IPS-15b (cell line): ENCODE data around the gene NEGR1.

Experiments used
- H3K27me3 ChIP-seq: one replicate; pipeline ENCODE4 v1.6.1; 2013; ENCODE audit warnings: low read length; ENCODE audit not compliant: control insufficient read depth, insufficient read depth
- H3K36me3 ChIP-seq: one replicate; pipeline ENCODE4 v1.6.1; 2013; ENCODE audit warnings: low read length; ENCODE audit not compliant: control insufficient read depth, insufficient read depth
- H3K4me1 ChIP-seq: one replicate; pipeline ENCODE4 v1.6.1; 2013; ENCODE audit warnings: mild to moderate bottlenecking, low read length; ENCODE audit not compliant: control insufficient read depth, insufficient read depth
- H3K4me3 ChIP-seq: one replicate; pipeline ENCODE4 v1.5.1; 2013; ENCODE audit warnings: low read depth, low read length
- H3K9ac ChIP-seq: one replicate; pipeline ENCODE4 v1.6.1; 2013; ENCODE audit warnings: low read depth, mild to moderate bottlenecking, low read length
- H3K9me3 ChIP-seq: one replicate; pipeline ENCODE4 v1.6.1; 2013; ENCODE audit warnings: mild to moderate bottlenecking, low read length; ENCODE audit not compliant: control insufficient read depth, insufficient read depth

NEGR1 gene

DNA sequence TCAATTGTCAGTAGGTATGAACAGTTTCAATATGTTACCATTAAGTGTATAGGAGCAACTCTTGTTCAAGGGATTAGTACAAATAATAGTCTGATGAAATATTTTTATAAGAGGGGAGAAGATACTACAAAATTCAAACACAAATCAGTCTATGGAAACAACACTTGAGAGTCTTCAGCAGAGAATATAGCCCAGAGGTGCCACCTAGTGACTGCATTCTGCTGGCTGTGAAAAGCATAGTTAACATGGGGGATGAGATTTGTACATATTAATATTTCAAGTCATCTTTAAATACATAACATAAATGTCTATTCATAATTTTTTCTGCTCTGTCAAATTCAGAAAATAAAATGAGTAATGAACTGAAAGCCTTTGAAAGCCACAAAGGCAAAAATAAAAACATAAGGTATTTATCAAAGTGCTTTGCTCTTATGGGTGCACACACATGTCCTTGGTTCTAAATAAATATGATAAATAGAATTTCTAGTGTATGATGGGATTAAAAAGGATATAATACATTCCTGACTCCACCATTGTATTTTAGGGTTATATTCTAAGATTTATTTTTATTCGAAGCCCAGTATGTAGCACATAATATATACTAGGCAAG, 760.6 kb downstream of the NEGR1 start:
- Histone ChIP-seq H3K9ac (no peak overlapping the region), H3K27me3 (no peaks in the 10 kb centered on the region), H3K4me1 (no peaks in the 10 kb centered on the region), H3K9me3 (no peaks in the 10 kb centered on the region), H3K36me3 (no peaks in the 10 kb centered on the region), H3K4me3 (no peak overlapping the region)

DNA sequence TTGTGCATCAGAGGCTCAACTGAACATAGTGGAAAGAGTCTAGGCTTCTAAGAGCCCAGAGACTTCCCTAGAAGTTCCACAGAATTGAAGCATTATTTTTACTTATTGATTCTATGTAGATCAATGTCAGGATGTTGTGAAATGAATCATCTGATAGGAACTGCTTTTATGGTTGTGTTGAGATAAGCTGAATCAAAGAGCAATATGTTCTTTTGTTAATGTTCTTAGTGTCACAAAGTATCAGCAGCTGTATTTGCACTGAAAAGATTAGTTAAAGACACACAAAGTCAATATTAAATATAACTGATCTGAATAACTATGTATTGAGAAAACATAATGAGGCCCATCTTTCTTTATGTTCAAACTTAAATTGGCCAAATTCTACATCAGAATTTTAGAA, 770.8 kb downstream of the NEGR1 start:
- no peak overlapping the region for H3K9ac ChIP-seq
- H3K4me1 ChIP-seq = no peaks in the 10 kb centered on the region
- H3K4me3 ChIP-seq = no peak overlapping the region
- H3K36me3 ChIP-seq = no peaks in the 10 kb centered on the region
- H3K9me3 ChIP-seq = no peaks in the 10 kb centered on the region
- no peaks in the 10 kb centered on the region for H3K27me3 ChIP-seq

DNA sequence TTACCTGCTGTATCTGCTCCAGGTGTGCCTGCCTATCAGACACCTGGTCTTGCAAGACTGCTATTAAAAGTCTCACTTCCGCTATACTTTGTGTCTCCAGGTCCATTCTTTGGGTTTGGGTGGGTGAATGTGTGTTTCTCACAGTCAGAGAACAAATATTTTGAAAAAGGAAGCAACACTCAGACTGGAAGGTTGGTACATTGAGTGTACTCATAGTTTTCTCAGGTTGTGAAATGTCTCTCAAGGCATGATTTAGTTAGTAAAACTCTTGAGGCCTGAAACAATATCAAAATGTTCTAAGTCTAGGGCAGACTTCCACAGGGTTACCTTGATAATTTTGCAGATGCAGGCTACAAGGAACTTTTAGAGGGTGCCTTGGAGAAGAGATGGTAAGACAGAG, 771.6 kb downstream of the NEGR1 start:
- H3K9ac ChIP-seq = no peak overlapping the region
- H3K4me1 ChIP-seq = no peaks in the 10 kb centered on the region
- H3K9me3 ChIP-seq = no peaks in the 10 kb centered on the region
- H3K36me3 ChIP-seq = no peaks in the 10 kb centered on the region
- H3K4me3 ChIP-seq = no peak overlapping the region
- H3K27me3 ChIP-seq = no peaks in the 10 kb centered on the region

DNA sequence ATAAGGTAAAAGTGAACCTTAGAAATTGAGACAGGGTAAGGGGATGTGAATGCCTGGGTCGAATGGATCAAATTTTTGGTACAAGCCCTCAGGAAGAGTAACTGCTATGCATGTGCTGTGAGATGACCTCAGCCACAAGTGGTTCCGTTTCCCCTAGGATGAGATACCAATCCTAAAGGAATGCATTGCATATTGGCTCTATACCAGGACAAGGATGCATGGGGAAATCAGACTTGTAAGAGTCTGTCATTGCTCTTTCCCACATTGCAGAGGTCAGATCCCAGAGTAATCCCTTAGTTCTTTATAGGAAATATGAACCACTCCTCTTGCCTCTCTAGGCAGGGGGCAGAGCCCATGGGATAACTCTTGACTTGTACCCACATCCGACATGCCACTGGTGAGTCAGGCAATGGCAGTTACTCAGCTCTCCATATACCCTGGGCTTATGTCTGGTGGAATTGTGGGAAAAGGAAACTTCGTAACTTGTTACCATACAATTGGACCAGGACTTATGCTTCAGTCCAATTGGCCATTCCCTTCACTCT, 773.2 kb downstream of the NEGR1 start:
- no peaks in the 10 kb centered on the region for H3K36me3 ChIP-seq
- H3K27me3 ChIP-seq = no peaks in the 10 kb centered on the region
- H3K4me3 ChIP-seq = no peak overlapping the region
- no peaks in the 10 kb centered on the region for H3K4me1 ChIP-seq
- H3K9me3 ChIP-seq = no peaks in the 10 kb centered on the region
- no peak overlapping the region for H3K9ac ChIP-seq

DNA sequence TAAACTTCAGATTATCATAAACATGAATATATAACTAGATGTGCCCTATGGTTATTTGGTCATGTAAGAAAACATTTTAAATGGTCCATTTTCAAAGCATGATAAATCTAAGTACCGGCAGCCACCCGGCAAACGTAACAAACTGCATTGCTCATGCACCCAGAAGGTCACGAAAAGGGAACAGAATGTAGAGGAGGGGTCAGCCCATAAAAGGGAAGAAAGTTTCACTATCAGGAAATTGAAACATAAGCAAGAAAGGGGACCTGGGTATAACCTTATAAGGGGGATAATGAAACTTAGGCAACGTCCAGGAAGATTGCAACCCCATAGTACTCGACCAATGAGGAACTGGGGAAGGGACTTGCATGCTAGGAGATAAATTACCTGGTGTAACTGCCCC, 780.3 kb downstream of the NEGR1 start:
- Histone ChIP-seq H3K9ac (no peak overlapping the region), H3K4me1 (no peaks in the 10 kb centered on the region), H3K27me3 (no peaks in the 10 kb centered on the region), H3K36me3 (no peaks in the 10 kb centered on the region), H3K4me3 (no peak overlapping the region), H3K9me3 (no peaks in the 10 kb centered on the region)

DNA sequence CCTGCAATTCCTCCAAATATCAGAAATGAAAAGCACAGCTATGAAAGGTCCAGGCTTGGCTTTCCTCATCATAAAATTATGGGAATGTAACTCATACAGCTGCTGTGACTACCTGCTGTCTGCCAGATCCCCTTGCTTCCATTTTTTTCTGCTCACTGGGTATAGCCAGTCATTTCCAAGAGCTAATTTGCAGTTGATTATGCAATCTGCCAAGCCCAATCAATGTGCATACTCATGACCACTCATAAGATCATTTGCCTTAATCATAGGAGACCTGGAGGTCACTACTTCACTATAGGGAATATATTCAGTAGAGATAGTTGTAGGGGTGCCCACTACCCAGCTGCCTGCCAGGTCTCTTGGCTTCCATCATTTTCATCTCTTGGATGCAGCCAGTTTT, 783.8 kb downstream of the NEGR1 start:
- H3K9ac ChIP-seq = no peak overlapping the region
- H3K36me3 ChIP-seq = no peaks in the 10 kb centered on the region
- no peaks in the 10 kb centered on the region for H3K9me3 ChIP-seq
- H3K4me1 ChIP-seq = no peaks in the 10 kb centered on the region
- H3K27me3 ChIP-seq = no peaks in the 10 kb centered on the region
- H3K4me3 ChIP-seq = no peak overlapping the region

DNA sequence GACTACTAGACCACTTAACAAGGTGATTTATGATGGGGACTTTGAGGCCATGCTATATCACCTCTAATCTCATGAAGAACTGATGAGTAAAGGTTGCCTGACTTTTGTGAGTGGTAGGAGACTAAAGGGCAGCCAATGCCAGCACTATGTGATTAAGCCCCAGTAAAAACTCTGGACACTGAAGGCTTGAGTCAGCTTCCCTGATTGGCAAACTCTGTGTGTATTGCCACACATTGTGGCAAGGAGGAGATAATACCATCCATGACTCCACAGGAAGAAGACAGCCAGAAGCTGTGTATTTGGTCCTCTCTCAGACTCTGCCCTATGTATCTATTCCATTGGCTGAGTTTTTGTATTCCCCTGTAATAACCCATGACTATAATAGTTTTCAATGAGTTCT, 788.2 kb downstream of the NEGR1 start:
- Histone ChIP-seq H3K36me3 (no peaks in the 10 kb centered on the region), H3K4me3 (no peak overlapping the region), H3K9ac (no peak overlapping the region), H3K9me3 (no peaks in the 10 kb centered on the region), H3K27me3 (no peaks in the 10 kb centered on the region), H3K4me1 (no peaks in the 10 kb centered on the region)

DNA sequence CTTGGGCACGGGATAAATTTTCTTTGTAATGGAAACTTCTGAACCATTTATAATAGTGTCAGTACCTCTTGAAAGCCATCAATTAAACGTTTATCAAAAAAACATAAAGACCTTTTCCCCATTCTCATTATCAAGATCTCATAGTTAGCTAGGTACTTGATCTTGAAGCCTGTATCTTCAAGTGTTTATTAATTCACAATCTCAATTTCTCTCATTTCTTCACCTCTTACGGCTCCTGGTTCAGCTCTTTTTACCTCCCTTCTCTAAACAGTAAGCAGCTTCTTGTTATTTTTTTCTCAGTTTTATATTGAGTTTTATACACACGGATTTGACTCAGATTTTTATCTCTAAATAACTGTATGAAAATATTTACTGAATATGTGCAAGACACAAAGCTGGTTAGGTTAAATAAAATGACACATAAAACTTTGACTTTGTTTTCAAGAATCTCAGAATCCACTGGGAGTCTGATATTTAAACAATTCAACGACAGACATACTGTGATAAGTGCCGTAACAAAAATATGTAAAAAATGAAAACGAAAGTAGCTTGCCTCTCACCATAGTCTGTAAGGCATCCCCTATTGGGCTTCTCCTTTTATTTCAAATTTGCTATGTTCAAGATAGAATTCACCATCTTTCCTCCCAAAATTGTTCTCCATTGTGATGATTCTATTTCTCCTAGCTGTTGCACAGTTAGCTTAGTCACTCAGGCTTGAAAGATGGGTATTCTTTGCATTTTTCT, 789.9 kb downstream of the NEGR1 start:
- H3K36me3 ChIP-seq = no peaks in the 10 kb centered on the region
- no peak overlapping the region for H3K4me3 ChIP-seq
- no peaks in the 10 kb centered on the region for H3K27me3 ChIP-seq
- H3K9ac ChIP-seq = no peak overlapping the region
- no peaks in the 10 kb centered on the region for H3K9me3 ChIP-seq
- H3K4me1 ChIP-seq = no peaks in the 10 kb centered on the region

DNA sequence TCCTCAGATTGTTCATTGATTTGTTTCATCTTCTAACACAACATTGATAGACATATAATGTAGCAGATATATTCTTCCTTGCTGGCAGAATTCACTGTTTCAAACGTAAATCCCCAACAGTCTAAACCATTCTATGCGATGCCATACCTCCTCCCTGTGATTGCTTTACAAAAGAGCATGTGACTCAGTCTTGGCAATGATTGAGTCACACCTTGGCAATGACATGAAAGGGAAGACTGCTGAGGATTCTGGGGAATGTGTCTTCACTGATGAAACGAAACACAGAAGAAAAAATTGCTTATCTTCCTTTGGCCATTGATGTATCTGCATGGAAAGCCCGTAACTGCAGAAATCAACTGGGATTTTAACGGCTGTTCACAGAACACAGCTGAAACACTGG, 791.9 kb downstream of the NEGR1 start:
- H3K4me3 ChIP-seq = no peak overlapping the region
- no peaks in the 10 kb centered on the region for H3K36me3 ChIP-seq
- no peaks in the 10 kb centered on the region for H3K27me3 ChIP-seq
- no peak overlapping the region for H3K9ac ChIP-seq
- no peaks in the 10 kb centered on the region for H3K4me1 ChIP-seq
- H3K9me3 ChIP-seq = no peaks in the 10 kb centered on the region

DNA sequence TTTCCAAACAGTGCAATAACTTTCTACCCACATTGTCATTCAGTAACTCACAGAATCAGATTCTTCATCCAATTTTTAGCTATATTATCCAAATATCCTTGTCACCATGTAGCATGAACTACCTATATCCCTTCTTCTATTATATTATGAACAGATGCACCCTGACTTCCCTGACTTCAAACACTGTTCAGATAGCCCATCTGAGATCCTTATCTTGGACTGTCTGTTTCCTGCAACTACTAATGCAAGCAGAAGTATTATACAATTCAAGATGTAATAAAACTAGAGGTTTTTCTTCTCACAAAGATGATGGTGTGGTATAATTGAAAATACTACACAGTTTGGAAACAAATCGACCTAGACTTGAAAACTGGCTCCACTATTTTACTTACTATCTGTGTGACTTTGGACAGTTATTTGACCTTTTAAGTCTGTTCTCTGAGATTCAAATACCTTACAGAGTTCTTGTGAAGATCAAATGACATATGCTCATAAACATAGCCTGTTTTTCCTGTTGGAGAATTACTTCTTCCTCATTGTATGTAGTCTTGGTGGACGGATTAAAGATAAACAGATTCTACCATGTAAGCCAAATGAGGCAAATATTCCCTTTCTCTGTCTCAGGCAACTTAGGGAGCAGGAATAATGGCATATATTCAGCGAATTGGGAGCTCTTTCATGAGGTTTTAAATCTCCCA, 793.6 kb downstream of the NEGR1 start:
- H3K36me3 ChIP-seq = no peaks in the 10 kb centered on the region
- no peak overlapping the region for H3K4me3 ChIP-seq
- H3K9me3 ChIP-seq = no peaks in the 10 kb centered on the region
- no peaks in the 10 kb centered on the region for H3K27me3 ChIP-seq
- H3K9ac ChIP-seq = no peak overlapping the region
- no peaks in the 10 kb centered on the region for H3K4me1 ChIP-seq

DNA sequence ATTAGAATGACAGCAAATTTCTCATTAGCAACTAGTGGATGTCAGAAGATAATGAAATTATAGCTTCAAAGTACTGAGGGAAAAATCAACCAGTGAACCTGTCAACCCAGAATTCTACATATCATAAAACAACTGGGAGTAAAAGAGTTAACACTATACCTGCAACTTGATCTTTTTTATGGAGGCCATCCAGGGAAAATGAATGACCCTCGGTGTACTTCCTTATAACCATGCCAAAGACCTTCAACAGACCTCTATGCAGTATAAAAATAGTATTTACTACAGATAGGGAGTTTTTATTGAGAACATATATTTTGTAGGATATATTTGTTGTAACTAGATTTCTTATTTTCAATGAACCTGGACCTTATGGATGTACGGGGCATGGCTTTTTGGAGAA, 809.0 kb downstream of the NEGR1 start:
- Histone ChIP-seq H3K27me3 (no peaks in the 10 kb centered on the region), H3K4me3 (no peak overlapping the region), H3K36me3 (no peaks in the 10 kb centered on the region), H3K9ac (no peak overlapping the region), H3K4me1 (no peaks in the 10 kb centered on the region), H3K9me3 (no peaks in the 10 kb centered on the region)

DNA sequence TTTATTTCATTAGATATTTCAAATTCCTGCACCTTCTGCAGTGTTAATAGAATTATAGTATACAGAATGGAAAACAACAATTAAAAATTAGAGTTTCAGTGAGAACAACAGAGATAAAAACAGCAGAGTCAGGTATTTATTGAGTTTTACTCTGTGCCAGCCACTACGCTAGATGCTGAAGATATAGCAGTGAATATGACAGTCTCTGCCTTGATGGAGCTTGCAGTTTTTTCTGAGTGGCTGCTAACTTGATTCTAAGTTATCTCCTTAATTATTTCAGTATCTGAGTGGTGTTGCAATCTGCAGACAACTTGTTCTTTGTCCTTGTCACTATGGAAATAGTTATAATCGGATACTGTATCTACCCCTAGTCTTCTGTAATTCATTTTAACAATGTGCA, 817.2 kb downstream of the NEGR1 start:
- H3K27me3 ChIP-seq = no peaks in the 10 kb centered on the region
- peaks cover 17% of the 10 kb centered on the region for H3K4me1 ChIP-seq
- no peak overlapping the region for H3K4me3 ChIP-seq

More for the DNA sequence above, 817.2 kb downstream of the NEGR1 start:
- no peaks in the 10 kb centered on the region for H3K9me3 ChIP-seq
- no peaks in the 10 kb centered on the region for H3K36me3 ChIP-seq
- H3K9ac ChIP-seq = no peak overlapping the region
